ENCODE measurements around the gene SFSWAP.

SFSWAP gene

GRCh38 chr12:131847456-131847855, 136.6 kb downstream of the SFSWAP start:
- H3K27ac Mint-ChIP-seq, result no peak overlapping the region
- no peak overlapping the region for H3K4me3 Mint-ChIP-seq
- no peaks in the 10 kb centered on the region for H3K9me3 Mint-ChIP-seq
- peaks cover 5% of the 10 kb centered on the region for H3K27me3 Mint-ChIP-seq (ENCODE audit: low read depth)
- no peaks in the 10 kb centered on the region for H3K4me1 Mint-ChIP-seq
- no peak for TF ChIP-seq CTCF (IDR thresholded peaks at IDR 0.05; ENCODE audit: unreplicated experiment in 3 of 3)
- H3K36me3 Mint-ChIP-seq (ENCODE audit: low read depth), result no peaks in the 10 kb centered on the region

GRCh38 chr12:131848753-131849152, 137.9 kb downstream of the SFSWAP start:
- TF ChIP-seq CTCF (IDR thresholded peaks at IDR 0.05; ENCODE audit: unreplicated experiment in 3 of 3), result no peak
- H3K27me3 Mint-ChIP-seq (ENCODE audit: low read depth), result peaks cover 5% of the 10 kb centered on the region
- H3K27ac Mint-ChIP-seq, result no peak overlapping the region
- H3K9me3 Mint-ChIP-seq, result no peaks in the 10 kb centered on the region
- no peaks in the 10 kb centered on the region for H3K36me3 Mint-ChIP-seq (ENCODE audit: low read depth)
- no peaks in the 10 kb centered on the region for H3K4me1 Mint-ChIP-seq
- no peak overlapping the region for H3K4me3 Mint-ChIP-seq
